Skeletal muscle tissue (tissue), 4 donors: Measurements from ENCODE around the gene ACER3. TPM values are rescaled to one million over a fixed set of nuclear protein-coding genes. Genes with fewer than 3 reads are reported as not detected.
"Not testable (repeated sequence)": the region's sequence is repeated elsewhere in the genome, so short reads cannot be mapped to it uniquely, and the experiment has no call there.

Source experiments
- H3K27ac ChIP-seq: one replicate; pipeline ENCODE4 v1.7.0; 2013; ENCODE audit warnings: mild to moderate bottlenecking, low read depth, low read length, inconsistent platforms
- H3K27me3 ChIP-seq, 3 donors: one replicate each; pipeline ENCODE4 v1.7.0; 2013; ENCODE audit warnings: low read length in 3 of 3; ENCODE audit not compliant: control insufficient read depth in 3 of 3, insufficient read depth in 3 of 3
- H3K36me3 ChIP-seq, 3 donors: one replicate each; pipeline ENCODE4 v1.7.0; 2013; ENCODE audit warnings: low read length in 3 of 3; ENCODE audit not compliant: control insufficient read depth in 3 of 3, insufficient read depth in 3 of 3
- H3K4me1 ChIP-seq, 3 donors: one replicate each; pipeline ENCODE4 v1.7.0; 2013; ENCODE audit warnings: low read length in 3 of 3, mild to moderate bottlenecking in 3 of 3; ENCODE audit not compliant: control insufficient read depth in 3 of 3, insufficient read depth in 3 of 3
- H3K4me3 ChIP-seq, 3 donors: one replicate each; pipeline ENCODE4 v1.7.0; 2013; ENCODE audit warnings: low read length in 3 of 3
- H3K9ac ChIP-seq, 3 donors: one replicate each; pipeline ENCODE4 v1.7.0; 2013; ENCODE audit warnings: low read length in 3 of 3, mild to moderate bottlenecking in 3 of 3, moderate library complexity in 2 of 3, low read depth in 1 of 3
- H3K9me3 ChIP-seq, 3 donors: one replicate each; pipeline ENCODE4 v1.7.0; 2013; ENCODE audit warnings: low read length in 3 of 3; ENCODE audit not compliant: control insufficient read depth in 3 of 3
- total RNA-seq: library from RNA; depleted of rRNA; stranded (reverse); fragments of >200 nt; gene quantifications from one replicate; pipeline ENCODE4 v1.2.3, GENCODE V29; 2014
- donor health status: Osteomylitis.

The ACER3 gene
- total RNA-seq, 1 donor from 2014 or later, result 7.3 TPM

GRCh38 chr11:77059806-77060205 is 199.1 kb downstream of the ACER3 start:
- Histone ChIP-seq H3K36me3 (no peaks in the 10 kb centered on the region), H3K4me3 (no peak overlapping the region), H3K9me3 (peaks cover 0 to 2% (median 2%) of the 10 kb centered on the region in 3 donors), H3K9ac (no peak overlapping the region), H3K27me3 (no peaks in the 10 kb centered on the region), H3K27ac (no peak overlapping the region), H3K4me1 (no peaks in the 10 kb centered on the region)

DNA sequence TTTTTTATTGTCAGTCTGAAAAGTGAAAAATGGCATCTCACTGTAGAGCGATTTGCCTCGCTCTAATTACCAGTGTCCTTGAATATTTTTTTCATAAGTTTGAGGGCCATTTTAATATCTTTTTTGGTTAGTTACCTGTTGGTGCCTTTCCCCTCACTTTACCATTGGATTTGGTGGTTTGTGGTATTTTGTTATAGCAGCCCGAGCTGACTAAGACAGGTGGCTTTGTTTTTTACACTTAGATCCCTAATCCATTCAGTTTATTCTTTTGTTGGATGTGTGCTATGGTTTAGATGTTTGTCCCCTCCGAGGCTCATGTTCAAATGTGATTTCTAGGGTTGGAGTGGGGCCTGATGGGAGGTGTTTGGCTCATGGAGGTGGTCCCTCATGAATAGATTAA is 199.5 kb downstream of the ACER3 start:
- Histone ChIP-seq H3K27ac (no peak overlapping the region), H3K4me1 (no peaks in the 10 kb centered on the region), H3K27me3 (no peaks in the 10 kb centered on the region), H3K4me3 (no peak overlapping the region), H3K36me3 (no peaks in the 10 kb centered on the region), H3K9ac (no peak overlapping the region), H3K9me3 (peaks cover 0 to 2% (median 2%) of the 10 kb centered on the region in 3 donors)

- not testable (repeated sequence) for H3K27me3 ChIP-seq, H3K4me3 ChIP-seq, H3K27ac ChIP-seq, H3K9ac ChIP-seq, H3K36me3 ChIP-seq, H3K4me1 ChIP-seq, H3K9me3 ChIP-seq
Observed at GRCh38 chr11:77061258-77061657, 200.5 kb downstream of the ACER3 start.

- H3K27ac ChIP-seq, result no peak overlapping the region
- no peaks in the 10 kb centered on the region for H3K27me3 ChIP-seq
- H3K9me3 ChIP-seq, result no peaks in the 10 kb centered on the region
Observed at GRCh38 chr11:77062924-77063323, 202.2 kb downstream of the ACER3 start.

GRCh38 chr11:77063407-77063806 is 202.7 kb downstream of the ACER3 start:
- H3K9ac ChIP-seq, result no peak overlapping the region
- no peaks in the 10 kb centered on the region for H3K36me3 ChIP-seq
- no peak overlapping the region for H3K27ac ChIP-seq
- no peak overlapping the region for H3K4me3 ChIP-seq
- peaks cover 15 to 22% (median 15%) of the 10 kb centered on the region in 3 donors for H3K4me1 ChIP-seq
- H3K9me3 ChIP-seq, result no peaks in the 10 kb centered on the region
- no peaks in the 10 kb centered on the region for H3K27me3 ChIP-seq

More at GRCh38 chr11:77062924-77063323, 202.2 kb downstream of the ACER3 start:
- peaks cover 13 to 17% (median 14%) of the 10 kb centered on the region in 3 donors for H3K4me1 ChIP-seq
- no peak overlapping the region for H3K9ac ChIP-seq
- H3K36me3 ChIP-seq, result no peaks in the 10 kb centered on the region
- H3K4me3 ChIP-seq, result no peak overlapping the region

DNA sequence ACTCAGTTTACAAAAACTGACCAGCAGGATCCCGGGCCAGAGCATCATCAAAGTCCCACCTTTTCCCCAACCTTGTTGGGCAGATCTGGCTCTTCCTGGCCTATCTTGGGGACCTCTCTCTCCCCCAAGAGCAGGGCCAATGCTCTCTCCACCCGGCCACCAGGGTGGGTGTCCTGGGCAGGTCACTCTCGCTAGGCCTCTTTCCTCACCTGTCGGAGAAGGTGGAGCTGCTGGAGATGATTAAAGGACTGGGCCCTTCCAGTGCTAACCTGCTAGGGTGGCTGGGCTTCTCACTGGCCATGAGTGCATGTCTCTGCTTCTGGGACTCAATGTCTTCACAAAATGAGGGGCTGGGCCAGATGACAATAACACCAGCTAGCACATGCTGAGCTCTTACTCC is 203.1 kb downstream of the ACER3 start:
- no peak overlapping the region for H3K4me3 ChIP-seq
- no peaks in the 10 kb centered on the region for H3K27me3 ChIP-seq
- peaks cover 15 to 22% (median 17%) of the 10 kb centered on the region in 3 donors for H3K4me1 ChIP-seq
- no peak overlapping the region for H3K9ac ChIP-seq
- no peaks in the 10 kb centered on the region for H3K36me3 ChIP-seq
- H3K9me3 ChIP-seq, result no peaks in the 10 kb centered on the region
- no peak overlapping the region for H3K27ac ChIP-seq

- H3K36me3 ChIP-seq, result no peaks in the 10 kb centered on the region
- no peaks in the 10 kb centered on the region for H3K27me3 ChIP-seq
- H3K4me3 ChIP-seq, result no peak overlapping the region
- no peak overlapping the region for H3K9ac ChIP-seq
- no peaks in the 10 kb centered on the region for H3K9me3 ChIP-seq
- no peak overlapping the region for H3K27ac ChIP-seq
- peaks cover 15 to 22% (median 17%) of the 10 kb centered on the region in 3 donors for H3K4me1 ChIP-seq
Observed at GRCh38 chr11:77064648-77065217, 204.0 kb downstream of the ACER3 start.

DNA sequence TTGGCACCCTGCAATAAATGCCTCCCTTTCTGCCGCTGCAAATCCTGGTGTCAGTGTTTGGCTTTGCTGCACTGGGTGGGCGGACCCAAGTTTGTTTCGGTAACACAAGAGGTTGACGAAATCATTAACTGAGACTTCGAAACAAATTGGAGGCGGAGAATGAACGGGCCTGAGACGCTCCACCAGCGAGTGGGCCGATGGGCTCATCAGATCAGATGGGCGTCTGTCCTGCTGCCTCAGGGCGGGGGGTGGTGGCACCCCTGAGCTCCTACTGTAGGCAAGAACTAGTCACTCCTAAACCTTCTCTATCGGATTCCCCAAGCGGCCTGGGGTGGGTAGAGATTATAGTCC is 205.1 kb downstream of the ACER3 start:
- no peaks in the 10 kb centered on the region for H3K27me3 ChIP-seq
- H3K9me3 ChIP-seq, result no peaks in the 10 kb centered on the region
- peaks cover 15 to 22% (median 17%) of the 10 kb centered on the region in 3 donors for H3K4me1 ChIP-seq
- peak overlapping the region; percentile 74 to 81 (median 77) for H3K4me3 ChIP-seq
- H3K36me3 ChIP-seq, result no peaks in the 10 kb centered on the region
- H3K27ac ChIP-seq, result peak overlapping the region; percentile 66
- peak overlapping the region; percentile 76 to 86 (median 82) for H3K9ac ChIP-seq

GRCh38 chr11:77066229-77067042 is 205.7 kb downstream of the ACER3 start, which contains the start of gene CAPN5:
Gene CAPN5, plus strand, starts transcription at chr11:77066971. Its CDS starts 17,916 bp downstream, at chr11:77084887.
- Histone ChIP-seq H3K4me3 (peak within 1 kb of the TSS; percentile 74 to 81 (median 77)), H3K27ac (peak within 1 kb of the TSS; percentile 66), H3K9ac (peak within 1 kb of the TSS; percentile 76 to 86 (median 82)), H3K4me1 (peaks cover 15 to 23% (median 17%) of the 10 kb centered on the region in 3 donors), H3K36me3 (no peaks in the 10 kb centered on the region), H3K9me3 (no peaks in the 10 kb centered on the region), H3K27me3 (no peaks in the 10 kb centered on the region)

- Histone ChIP-seq H3K9ac (peak overlapping the region in 2 of 3 donors; percentile 23 to 74), H3K4me1 (peaks cover 26 to 38% (median 28%) of the 10 kb centered on the region in 3 donors), H3K27me3 (no peaks in the 10 kb centered on the region), H3K36me3 (no peaks in the 10 kb centered on the region), H3K27ac (no peak overlapping the region), H3K4me3 (peak overlapping the region; percentile 68 to 75 (median 71)), H3K9me3 (no peaks in the 10 kb centered on the region)
Observed at GRCh38 chr11:77067861-77068443, 207.2 kb downstream of the ACER3 start.
